ENCODE data around the gene SPESP1. TPM values are rescaled to one million over a fixed set of nuclear protein-coding genes. Genes with fewer than 3 reads are reported as not detected.

Gene SPESP1
- total and polyA plus RNA-seq, 2 of the 8 experiments (the other 6 are each of a cell fraction or from before 2014, with no cell fraction given) = not detected

DNA sequence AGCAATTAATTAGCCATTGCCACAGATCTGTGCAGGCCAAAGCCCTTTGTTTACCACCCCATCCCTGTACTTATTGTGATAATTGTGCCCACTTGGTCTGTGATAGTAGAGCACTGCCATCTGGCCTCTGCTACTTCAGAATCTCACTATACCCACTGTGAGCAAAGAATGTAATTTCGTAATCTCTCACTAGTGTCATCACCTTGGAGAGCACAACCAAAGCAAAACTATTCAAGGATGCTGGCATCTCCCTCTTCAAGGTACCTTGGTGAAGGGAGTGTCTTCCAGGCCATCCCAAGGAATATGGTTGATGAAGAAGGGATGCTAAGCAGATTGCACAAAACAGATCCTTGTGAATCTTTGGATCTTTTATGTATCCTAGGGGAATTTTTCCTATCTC lies 49.5 kb downstream of the SPESP1 start:
- no peaks in the 10 kb centered on the region for H3K79me2 ChIP-seq (ENCODE audit: control insufficient read depth in 1 of 2, insufficient read depth in 2 of 2, low read length in 2 of 2)
- no peak overlapping the region for H3K23ac ChIP-seq (ENCODE audit: insufficient read length)
- H3K23me2 ChIP-seq (ENCODE audit: low read depth, low read length) = no peaks in the 10 kb centered on the region
- no peak overlapping the region for H3K56ac ChIP-seq (replicated peaks; ENCODE audit: insufficient read length, low read depth, low read length)
- H3K27me3 ChIP-seq (replicated peaks in 1 of 4; ENCODE audit: control insufficient read depth in 3 of 4, extremely low read depth in 1 of 4, insufficient read depth in 3 of 4, low read length in 3 of 4) = no peaks in the 10 kb centered on the region
- H2AFZ ChIP-seq (ENCODE audit: low read length) = no peak overlapping the region
- H3K14ac ChIP-seq (ENCODE audit: insufficient read length) = no peak overlapping the region
- WGBS, 2 experiments (ENCODE audit: extremely low coverage in 1 of 2, insufficient coverage in 1 of 2, insufficient read length in 1 of 2, insufficient replicate concordance in 2 of 2, low coverage in 1 of 2, low lambda C conversion rate in 2 of 2, missing lambda C conversion rate in 1 of 2) = 100% methylated on average over 1 of the region's 1 CpG; no CpG with 5 or more reads in 1 of the 2 experiments
- no peak overlapping the region for H3K4me2 ChIP-seq (ENCODE audit: insufficient read depth in 1 of 2, low read depth in 2 of 2, low read length in 2 of 2)
- no peak overlapping the region for H2BK12ac ChIP-seq (ENCODE audit: low read depth, low read length)
- H3K79me1 ChIP-seq (ENCODE audit: low read depth, low read length) = no peaks in the 10 kb centered on the region
- H3K9me3 ChIP-seq (ENCODE audit: insufficient read depth in 2 of 2, low read depth in 1 of 2, low read length in 1 of 2) = peaks cover 5 to 18% of the 10 kb centered on the region in 2 experiments
- no peak overlapping the region for H4K5ac ChIP-seq (ENCODE audit: insufficient read length, low read depth, low read length)
- CTCF ChIA-PET (ENCODE audit: partially characterized antibody) = interaction anchor here (2.4 kb wide), 1 partner anchor 10 kb away, joined by 8 read pairs; no protein-coding TSS in a partner anchor
- no peak overlapping the region for H4K91ac ChIP-seq (replicated peaks; ENCODE audit: insufficient read length, low read length)
- no peak overlapping the region for H2AK5ac ChIP-seq (ENCODE audit: low read depth, low read length)
- no peak overlapping the region for H3K9ac ChIP-seq (replicated peaks in 1 of 4; ENCODE audit: extremely low read depth in 1 of 4, low read depth in 3 of 4, low read length in 3 of 4)
- H3K27ac ChIP-seq (ENCODE audit: low read depth, low read length) = no peak overlapping the region
- FAIRE-seq (no peak), DNase-seq (ENCODE audit: low read depth in 1 of 2, low spot score in 2 of 2) (no peak)
- H2BK20ac ChIP-seq (ENCODE audit: low read length) = no peak overlapping the region
- no peak overlapping the region for H3K4me3 ChIP-seq (ENCODE audit: extremely low read depth in 1 of 4, insufficient read depth in 2 of 4, low read depth in 3 of 4, low read length in 4 of 4)
- POLR2A ChIA-PET (ENCODE audit: partially characterized antibody) = no interaction called here
- no peak overlapping the region for H3K18ac ChIP-seq (ENCODE audit: extremely low read depth, low read length)
- H3K4ac ChIP-seq (replicated peaks; ENCODE audit: insufficient read length, low read depth, low read length) = no peak overlapping the region
- no peak overlapping the region for H2BK120ac ChIP-seq (replicated peaks; ENCODE audit: low read depth, low read length)
- H3K4me1 ChIP-seq (replicated peaks in 1 of 4; ENCODE audit: control insufficient read depth in 3 of 4, insufficient read depth in 4 of 4, low read length in 3 of 4) = no peaks in the 10 kb centered on the region
- no peaks in the 10 kb centered on the region for H4K20me1 ChIP-seq (replicated peaks in 1 of 2; ENCODE audit: control insufficient read depth in 1 of 2, insufficient read depth in 2 of 2, low read length in 2 of 2)
- H2BK5ac ChIP-seq (ENCODE audit: low read depth, low read length) = no peak overlapping the region
- no peaks in the 10 kb centered on the region for H3K36me3 ChIP-seq (ENCODE audit: control insufficient read depth in 2 of 4, insufficient read depth in 4 of 4, low read length in 3 of 4)
- no peak for TF ChIP-seq CTBP2 (IDR thresholded peaks at IDR 0.05; ENCODE audit: borderline replicate concordance, insufficient read depth, insufficient read length, low read length)
- TF ChIP-seq HDAC6 (IDR thresholded peaks at IDR 0.05; ENCODE audit: low read depth, low read length) = no peak
- TF ChIP-seq TCF12 (IDR thresholded peaks at IDR 0.05; ENCODE audit: low read depth, low read length) = no peak
- TF ChIP-seq BACH1 (IDR thresholded peaks at IDR 0.05; ENCODE audit: low read length) = no peak
- TF ChIP-seq SP2 (IDR thresholded peaks at IDR 0.05; ENCODE audit: low read length) = no peak
- TF ChIP-seq SUZ12 (IDR thresholded peaks at IDR 0.05; ENCODE audit: low read length) = no peak
- no peak for TF ChIP-seq EZH2 (IDR thresholded peaks at IDR 0.05; ENCODE audit: low read depth, low read length, severe bottlenecking)
- no peak for TF ChIP-seq TBP (IDR thresholded peaks at IDR 0.05; ENCODE audit: low read depth, low read length)
- no peak for TF ChIP-seq CBX8 (IDR thresholded peaks at IDR 0.05; ENCODE audit: borderline replicate concordance, low read depth, low read length)
- no peak for TF ChIP-seq CBX5 (IDR thresholded peaks at IDR 0.05; ENCODE audit: low read depth, low read length)
- no peak for TF ChIP-seq BRCA1 (IDR thresholded peaks at IDR 0.05; ENCODE audit: low read depth, low read length)
- TF ChIP-seq TAF7 (optimal IDR thresholded peaks at IDR 0.05; ENCODE audit: borderline replicate concordance, low read depth, low read length) = no peak
- no peak overlapping the region for H2BK15ac ChIP-seq (ENCODE audit: low read length)
- no peak overlapping the region for H4K8ac ChIP-seq (ENCODE audit: extremely low read depth, insufficient read depth, low read length)
